Smooth muscle cell (in vitro differentiated cells): ENCODE results near the gene IL1RAP. TPM values are rescaled to one million over a fixed set of nuclear protein-coding genes. Genes with fewer than 3 reads are reported as not detected.

ENCODE experiments used
- DNase-seq: peaks from one replicate; lab custom pipeline; 2025; ENCODE audit not compliant: unreplicated experiment; lab: John Stamatoyannopoulos, UW
- H2AFZ ChIP-seq: fragments of 200-600 bp; sonication (generic); 2 replicates; pipeline ENCODE4 v1.6.0; 2016; ENCODE audit warnings: antibody characterized with exemption, low read depth, mild to moderate bottlenecking
- H3F3A ChIP-seq: fragments of 200-600 bp; sonication (generic); 2 replicates; pipeline ENCODE4 v1.6.0; 2017; ENCODE audit warnings: antibody characterized with exemption, low read depth
- H3K27ac ChIP-seq: fragments of 200-600 bp; sonication (generic); 2 replicates; pipeline ENCODE4 v1.5.1; 2016; ENCODE audit warnings: low read depth, mild to moderate bottlenecking
- H3K27me3 ChIP-seq: fragments of 200-600 bp; sonication (generic); 2 replicates; pipeline ENCODE4 v1.6.1; 2016; ENCODE audit warnings: low read depth, mild to moderate bottlenecking
- H3K36me3 ChIP-seq: fragments of 200-600 bp; sonication (generic); 2 replicates; pipeline ENCODE4 v1.5.1; 2016; ENCODE audit warnings: low read depth
- H3K4me1 ChIP-seq: fragments of 200-600 bp; sonication (generic); 2 replicates; pipeline ENCODE4 v1.5.1; 2016; ENCODE audit warnings: low read depth
- H3K4me2 ChIP-seq: fragments of 200-600 bp; sonication (generic); 2 replicates; pipeline ENCODE4 v1.6.0; 2016; ENCODE audit warnings: mild to moderate bottlenecking
- H3K4me3 ChIP-seq: fragments of 200-600 bp; sonication (generic); 2 replicates; pipeline ENCODE4 v1.5.1; 2016; ENCODE audit warnings: mild to moderate bottlenecking
- H3K79me2 ChIP-seq: fragments of 200-600 bp; sonication (generic); 2 replicates; pipeline ENCODE4 v1.6.0; 2016; ENCODE audit warnings: low read depth, mild to moderate bottlenecking
- H3K9ac ChIP-seq: fragments of 200-600 bp; sonication (generic); 2 replicates; pipeline ENCODE4 v1.6.0; 2016; ENCODE audit warnings: low read depth
- H3K9me3 ChIP-seq: fragments of 200-600 bp; sonication (generic); replicated peaks from 2 replicates; pipeline ENCODE4 v1.5.1; 2016; ENCODE audit warnings: low read depth
- H4K20me1 ChIP-seq: fragments of 200-600 bp; sonication (generic); 2 replicates; pipeline ENCODE4 v1.6.0; 2016; ENCODE audit warnings: low read depth
- WGBS: methylation state at CpG from one replicate; pipeline ENCODE4 v1.1.7; 2016; ENCODE audit warnings: low lambda C conversion rate; 5-methylcytosine and 5-hydroxymethylcytosine counted together
- polyA plus RNA-seq: library from polyadenylated mRNA; unstranded; fragments of >200 nt; fragmentation: Nextera tagmentation; extraction: Ambion mirVana; gene quantifications from 2 replicates; pipeline ENCODE4 v1.2.1, GENCODE V29; 2016
- total RNA-seq: library from RNA; depleted of rRNA; stranded (reverse); fragments of >200 nt; gene quantifications from 2 replicates; pipeline ENCODE4 v1.2.3, GENCODE V29; 2014
- TF ChIP-seq, protein P1 (sequence below): fragments of 200-600 bp; sonication (generic); IDR thresholded peaks from 2 replicates; pipeline ENCODE4 v1.5.1; 2017; ENCODE audit warnings: borderline replicate concordance, mild to moderate bottlenecking, antibody characterized with exemption; ENCODE audit not compliant: insufficient read depth, poor library complexity, severe bottlenecking

The IL1RAP gene
- total and polyA plus RNA-seq, 2 experiments from 2014 or later, result 13.5 to 49.1 TPM

DNA sequence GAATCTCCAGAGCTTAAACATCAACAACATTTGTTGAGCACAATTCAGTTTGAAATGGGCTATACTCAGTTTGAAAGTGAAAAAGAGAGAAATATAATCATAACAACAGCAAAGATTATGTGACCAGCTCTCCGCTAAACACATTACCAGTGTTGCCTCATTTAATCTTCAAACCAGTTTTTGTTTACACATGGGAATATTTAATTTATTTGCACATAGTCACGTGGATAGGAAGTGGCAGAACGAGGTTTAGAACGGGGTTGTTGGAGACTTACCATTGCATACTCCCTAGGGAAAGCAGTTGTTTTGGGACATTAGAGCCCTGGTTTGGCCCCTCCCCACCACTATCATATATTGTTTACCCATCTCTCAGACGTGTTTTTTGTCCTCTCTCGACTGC lies 77.2 kb downstream of the IL1RAP start:
- Histone ChIP-seq H3F3A (no peaks in the 10 kb centered on the region), H3K9me3 (no peaks in the 10 kb centered on the region), H3K27me3 (no peaks in the 10 kb centered on the region), H3K9ac (no peak overlapping the region), H3K36me3 (no peaks in the 10 kb centered on the region), H3K27ac (no peak overlapping the region), H3K79me2 (no peaks in the 10 kb centered on the region), H2AFZ (no peak overlapping the region), H3K4me2 (no peak overlapping the region), H3K4me1 (peaks cover 5% of the 10 kb centered on the region), H4K20me1 (no peaks in the 10 kb centered on the region), H3K4me3 (no peak overlapping the region)
- TF ChIP-seq, protein P1, sequence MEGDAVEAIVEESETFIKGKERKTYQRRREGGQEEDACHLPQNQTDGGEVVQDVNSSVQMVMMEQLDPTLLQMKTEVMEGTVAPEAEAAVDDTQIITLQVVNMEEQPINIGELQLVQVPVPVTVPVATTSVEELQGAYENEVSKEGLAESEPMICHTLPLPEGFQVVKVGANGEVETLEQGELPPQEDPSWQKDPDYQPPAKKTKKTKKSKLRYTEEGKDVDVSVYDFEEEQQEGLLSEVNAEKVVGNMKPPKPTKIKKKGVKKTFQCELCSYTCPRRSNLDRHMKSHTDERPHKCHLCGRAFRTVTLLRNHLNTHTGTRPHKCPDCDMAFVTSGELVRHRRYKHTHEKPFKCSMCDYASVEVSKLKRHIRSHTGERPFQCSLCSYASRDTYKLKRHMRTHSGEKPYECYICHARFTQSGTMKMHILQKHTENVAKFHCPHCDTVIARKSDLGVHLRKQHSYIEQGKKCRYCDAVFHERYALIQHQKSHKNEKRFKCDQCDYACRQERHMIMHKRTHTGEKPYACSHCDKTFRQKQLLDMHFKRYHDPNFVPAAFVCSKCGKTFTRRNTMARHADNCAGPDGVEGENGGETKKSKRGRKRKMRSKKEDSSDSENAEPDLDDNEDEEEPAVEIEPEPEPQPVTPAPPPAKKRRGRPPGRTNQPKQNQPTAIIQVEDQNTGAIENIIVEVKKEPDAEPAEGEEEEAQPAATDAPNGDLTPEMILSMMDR, result no peak
- no peak for DNase-seq
- 89% methylated on average over 6 of the region's 6 CpGs for WGBS

DNA sequence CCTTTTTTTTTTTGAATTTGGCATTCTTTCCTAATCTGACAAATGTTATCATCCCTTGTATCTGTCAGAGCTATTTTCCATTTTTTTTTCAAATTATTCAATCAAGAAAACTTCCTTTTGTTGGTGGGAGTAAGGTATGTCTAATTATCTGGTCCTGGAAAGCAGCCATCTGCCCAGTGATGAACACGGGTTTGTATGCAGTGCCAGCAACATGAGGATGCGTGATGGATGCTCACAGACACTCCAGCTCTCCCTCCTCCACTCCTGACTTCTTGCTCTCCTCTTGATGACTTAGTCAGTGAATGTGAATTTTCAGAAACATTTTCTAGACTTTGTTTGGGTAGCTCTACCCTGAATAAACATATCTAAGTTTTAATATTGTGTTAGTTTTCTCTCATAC lies 79.2 kb downstream of the IL1RAP start:
- H3K36me3 ChIP-seq, result no peaks in the 10 kb centered on the region
- H3K4me3 ChIP-seq, result no peak overlapping the region
- H3K27me3 ChIP-seq, result no peaks in the 10 kb centered on the region
- no peak overlapping the region for H2AFZ ChIP-seq
- TF ChIP-seq, protein P1, result no peak
- 92% methylated on average over 2 of the region's 2 CpGs for WGBS
- H3K4me2 ChIP-seq, result no peak overlapping the region
- no peak overlapping the region for H3K27ac ChIP-seq
- no peaks in the 10 kb centered on the region for H3F3A ChIP-seq
- no peak for DNase-seq
- no peaks in the 10 kb centered on the region for H3K9me3 ChIP-seq
- H3K9ac ChIP-seq, result no peak overlapping the region
- no peaks in the 10 kb centered on the region for H3K4me1 ChIP-seq
- H3K79me2 ChIP-seq, result no peaks in the 10 kb centered on the region
- no peaks in the 10 kb centered on the region for H4K20me1 ChIP-seq

DNA sequence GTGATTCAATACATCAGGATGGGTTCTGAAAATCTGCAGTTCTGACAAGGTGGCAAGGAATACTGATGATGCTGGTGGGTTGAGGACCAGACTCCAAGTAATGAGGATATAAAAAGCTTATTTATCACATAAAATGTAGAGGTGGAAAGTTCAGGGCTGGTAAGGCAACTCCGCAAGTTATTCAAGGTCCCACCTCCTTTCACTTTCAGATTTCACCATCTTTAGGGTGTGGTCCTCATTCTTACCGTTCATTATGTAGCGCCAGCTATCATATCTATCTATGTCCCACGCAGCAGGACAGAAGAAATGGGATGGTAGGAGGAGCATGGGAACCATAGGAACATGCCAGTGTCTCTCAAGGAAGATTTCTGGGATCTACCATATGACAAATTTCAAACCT lies 80.3 kb downstream of the IL1RAP start:
- H2AFZ ChIP-seq, result no peak overlapping the region
- H3K27me3 ChIP-seq, result no peaks in the 10 kb centered on the region
- WGBS, result 96% methylated on average over 4 of the region's 4 CpGs
- no peak overlapping the region for H3K4me2 ChIP-seq
- no peak overlapping the region for H3K9ac ChIP-seq
- TF ChIP-seq, protein P1, result no peak
- H3K27ac ChIP-seq, result no peak overlapping the region
- no peaks in the 10 kb centered on the region for H3K9me3 ChIP-seq
- H3K4me1 ChIP-seq, result no peaks in the 10 kb centered on the region
- no peaks in the 10 kb centered on the region for H4K20me1 ChIP-seq
- no peaks in the 10 kb centered on the region for H3K36me3 ChIP-seq
- no peaks in the 10 kb centered on the region for H3F3A ChIP-seq
- DNase-seq, result no peak
- H3K79me2 ChIP-seq, result no peaks in the 10 kb centered on the region
- H3K4me3 ChIP-seq, result no peak overlapping the region

DNA sequence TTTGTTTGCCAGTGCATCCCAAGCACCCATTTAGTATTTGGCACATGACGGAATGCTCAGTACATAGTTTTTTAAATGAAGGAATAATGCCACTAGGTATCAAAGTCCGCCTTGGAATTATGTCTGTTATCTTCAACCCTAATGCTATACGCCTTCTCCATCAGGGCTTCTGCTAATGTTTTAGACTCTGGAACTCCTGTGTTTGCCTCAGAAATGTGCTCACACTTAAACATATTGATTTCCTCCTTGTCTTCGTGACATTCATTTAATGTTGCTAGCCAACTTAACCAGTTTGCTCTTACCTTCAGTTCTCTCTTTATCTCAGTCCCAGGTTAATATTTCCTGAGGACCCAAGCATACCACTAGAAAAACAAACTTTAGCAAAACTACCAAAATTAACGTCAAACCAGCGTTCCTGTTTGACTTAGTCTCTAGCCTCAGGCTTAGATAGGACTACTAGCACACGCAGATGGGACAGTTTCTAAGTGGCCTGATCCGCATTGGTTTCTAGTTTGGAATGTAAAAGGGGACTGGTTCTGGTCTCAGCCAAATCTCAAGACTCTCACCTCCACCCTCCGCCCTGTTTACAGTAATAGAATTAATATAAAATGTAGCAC lies 81.4 kb downstream of the IL1RAP start:
- Histone ChIP-seq H3K9ac (no peak overlapping the region), H3K9me3 (no peaks in the 10 kb centered on the region), H3K4me2 (no peak overlapping the region), H2AFZ (no peak overlapping the region), H3K4me1 (no peaks in the 10 kb centered on the region), H3K4me3 (no peak overlapping the region), H3F3A (no peaks in the 10 kb centered on the region), H3K27ac (no peak overlapping the region), H3K27me3 (no peaks in the 10 kb centered on the region), H3K79me2 (no peaks in the 10 kb centered on the region), H4K20me1 (no peaks in the 10 kb centered on the region), H3K36me3 (no peaks in the 10 kb centered on the region)
- 83% methylated on average over 9 of the region's 9 CpGs for WGBS
- no peak for DNase-seq
- TF ChIP-seq, protein P1, result no peak
